GM12874 (cell line): Measurements from ENCODE around the gene ASTN1.

Source experiments
- TF ChIP-seq, protein P1 (sequence below): IDR thresholded peaks from 2 replicates; pipeline ENCODE4 v1.5.1; 2011; ENCODE audit warnings: low read depth, mild to moderate bottlenecking, control low read depth, low read length, moderate library complexity; ENCODE audit not compliant: insufficient read depth

Gene ASTN1

DNA sequence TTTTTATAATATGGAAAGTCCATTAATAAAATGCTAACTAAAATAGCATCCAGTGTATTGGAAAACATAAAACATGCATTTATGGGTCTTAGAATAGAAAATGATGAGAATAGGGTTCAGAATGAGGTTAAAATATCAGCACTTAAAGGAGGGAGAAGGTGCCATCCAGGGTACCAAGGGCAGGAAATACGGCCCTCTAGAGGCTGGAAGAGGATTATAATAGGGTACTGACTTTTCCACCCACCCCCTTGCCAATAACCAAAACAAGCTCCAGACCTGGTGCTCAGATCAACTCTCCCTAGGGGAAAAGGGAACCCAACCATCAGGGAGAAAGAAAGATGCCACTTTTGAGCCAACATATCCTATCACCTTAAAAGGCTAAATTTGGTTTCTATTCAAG lies 26.7 kb downstream of the ASTN1 start:
- TF ChIP-seq, protein P1, sequence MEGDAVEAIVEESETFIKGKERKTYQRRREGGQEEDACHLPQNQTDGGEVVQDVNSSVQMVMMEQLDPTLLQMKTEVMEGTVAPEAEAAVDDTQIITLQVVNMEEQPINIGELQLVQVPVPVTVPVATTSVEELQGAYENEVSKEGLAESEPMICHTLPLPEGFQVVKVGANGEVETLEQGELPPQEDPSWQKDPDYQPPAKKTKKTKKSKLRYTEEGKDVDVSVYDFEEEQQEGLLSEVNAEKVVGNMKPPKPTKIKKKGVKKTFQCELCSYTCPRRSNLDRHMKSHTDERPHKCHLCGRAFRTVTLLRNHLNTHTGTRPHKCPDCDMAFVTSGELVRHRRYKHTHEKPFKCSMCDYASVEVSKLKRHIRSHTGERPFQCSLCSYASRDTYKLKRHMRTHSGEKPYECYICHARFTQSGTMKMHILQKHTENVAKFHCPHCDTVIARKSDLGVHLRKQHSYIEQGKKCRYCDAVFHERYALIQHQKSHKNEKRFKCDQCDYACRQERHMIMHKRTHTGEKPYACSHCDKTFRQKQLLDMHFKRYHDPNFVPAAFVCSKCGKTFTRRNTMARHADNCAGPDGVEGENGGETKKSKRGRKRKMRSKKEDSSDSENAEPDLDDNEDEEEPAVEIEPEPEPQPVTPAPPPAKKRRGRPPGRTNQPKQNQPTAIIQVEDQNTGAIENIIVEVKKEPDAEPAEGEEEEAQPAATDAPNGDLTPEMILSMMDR, result no peak

DNA sequence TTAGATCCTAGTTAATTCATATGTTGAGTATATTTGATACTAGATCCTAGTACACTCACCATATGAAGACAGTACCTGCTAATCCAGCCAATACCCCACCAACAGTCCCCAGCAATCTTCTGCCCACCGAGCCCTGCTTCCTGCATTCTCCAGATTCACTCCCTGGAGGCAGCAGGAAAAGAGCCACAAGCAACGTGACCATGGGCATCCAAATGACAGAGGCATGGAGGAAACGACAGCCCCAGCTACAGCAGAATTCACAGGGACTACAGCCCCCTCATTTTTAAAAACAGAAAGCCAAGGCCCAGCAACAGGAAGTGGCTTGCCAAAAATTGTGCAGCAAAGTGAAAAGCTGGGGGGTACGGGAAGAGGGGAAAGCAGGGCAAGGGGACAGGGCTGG lies 29.3 kb downstream of the ASTN1 start:
- TF ChIP-seq, protein P1, result no peak

DNA sequence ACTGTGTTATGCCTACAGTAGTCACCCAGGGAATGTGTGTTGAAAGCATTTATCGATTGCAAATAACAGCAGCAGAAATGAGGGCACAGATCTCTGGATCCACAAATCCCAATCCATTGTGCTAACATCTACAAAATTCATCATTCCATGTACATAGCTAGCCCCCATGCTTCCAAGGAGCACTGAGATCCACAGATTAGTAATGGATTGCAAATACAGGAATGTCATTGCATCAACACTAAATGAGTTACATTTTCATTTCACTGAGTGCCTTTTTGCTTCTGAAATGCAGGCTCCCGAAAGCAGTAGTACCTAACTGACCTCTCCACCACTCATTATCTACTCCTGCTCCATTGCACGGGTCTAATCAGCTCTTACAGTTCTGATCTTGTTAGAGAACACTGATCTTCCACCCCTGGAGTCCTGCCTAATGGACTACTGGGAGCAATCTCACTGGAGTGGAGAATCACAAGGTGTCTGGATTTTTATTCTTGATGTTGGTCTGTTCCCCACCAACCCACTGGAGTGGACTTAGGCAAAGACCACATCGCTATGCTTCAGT lies 30.5 kb downstream of the ASTN1 start:
- TF ChIP-seq, protein P1, result no peak

DNA sequence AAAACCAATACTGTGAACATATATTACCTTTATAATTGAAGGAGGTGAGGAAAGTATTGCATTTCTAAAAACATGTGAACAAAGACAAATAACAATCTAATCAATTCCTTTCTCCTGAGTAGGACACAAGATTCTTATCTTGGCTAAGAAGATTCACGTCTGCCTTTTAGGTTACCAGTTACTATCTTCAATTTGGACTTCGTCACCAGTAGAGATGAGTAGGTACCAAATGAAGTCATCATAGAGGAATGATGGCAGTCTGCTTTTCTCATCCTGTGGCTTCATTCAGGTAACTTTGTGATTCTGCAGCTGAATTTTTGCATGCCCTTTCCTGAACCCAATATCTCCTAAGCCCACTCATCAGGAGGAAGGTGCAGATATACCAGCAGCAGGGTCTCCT lies 32.4 kb downstream of the ASTN1 start:
- TF ChIP-seq, protein P1, result no peak

DNA sequence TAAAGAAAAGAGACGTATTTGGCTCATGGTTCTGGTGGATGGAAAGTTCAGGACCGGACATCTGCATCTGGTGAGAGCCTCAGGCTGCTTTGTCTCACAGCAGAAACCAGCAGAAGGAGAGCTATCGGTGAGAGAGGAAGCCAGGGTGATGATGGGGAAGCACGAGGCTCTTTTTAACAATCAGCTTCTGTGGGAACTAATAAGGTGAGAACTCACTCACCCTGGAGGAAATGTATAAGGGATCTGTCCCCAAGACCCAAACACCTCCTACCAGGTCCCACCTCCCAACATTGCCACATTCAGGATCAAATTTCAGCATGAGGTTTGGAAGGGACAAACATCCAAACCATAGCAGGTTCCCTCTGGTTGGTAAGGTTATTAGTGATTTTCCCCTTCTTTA lies 32.8 kb downstream of the ASTN1 start:
- TF ChIP-seq, protein P1, result no peak

DNA sequence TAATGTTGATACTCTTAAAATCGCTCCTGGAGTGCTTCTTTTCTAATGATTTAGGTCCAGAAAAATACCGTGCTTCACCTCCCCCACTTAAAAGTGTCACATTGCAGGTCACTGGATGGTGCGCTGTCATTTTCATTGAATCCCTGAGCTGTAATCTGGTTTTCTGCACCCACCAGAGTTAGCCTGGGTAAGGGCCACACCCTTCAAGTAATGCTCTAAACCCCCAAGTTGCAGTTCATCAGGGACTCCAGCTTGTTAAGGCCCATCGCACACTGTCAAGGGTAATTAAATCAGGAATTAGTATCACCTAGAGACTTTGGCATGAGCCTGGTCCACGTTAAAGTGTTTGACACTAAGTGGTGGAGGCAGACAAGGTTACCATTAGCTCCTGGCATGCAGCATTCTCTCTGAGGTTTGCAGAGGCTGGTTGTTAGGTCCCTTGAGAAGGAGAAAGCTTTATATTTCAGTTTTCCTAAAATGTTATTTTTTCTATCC lies 34.0 kb downstream of the ASTN1 start:
- TF ChIP-seq, protein P1, result no peak

DNA sequence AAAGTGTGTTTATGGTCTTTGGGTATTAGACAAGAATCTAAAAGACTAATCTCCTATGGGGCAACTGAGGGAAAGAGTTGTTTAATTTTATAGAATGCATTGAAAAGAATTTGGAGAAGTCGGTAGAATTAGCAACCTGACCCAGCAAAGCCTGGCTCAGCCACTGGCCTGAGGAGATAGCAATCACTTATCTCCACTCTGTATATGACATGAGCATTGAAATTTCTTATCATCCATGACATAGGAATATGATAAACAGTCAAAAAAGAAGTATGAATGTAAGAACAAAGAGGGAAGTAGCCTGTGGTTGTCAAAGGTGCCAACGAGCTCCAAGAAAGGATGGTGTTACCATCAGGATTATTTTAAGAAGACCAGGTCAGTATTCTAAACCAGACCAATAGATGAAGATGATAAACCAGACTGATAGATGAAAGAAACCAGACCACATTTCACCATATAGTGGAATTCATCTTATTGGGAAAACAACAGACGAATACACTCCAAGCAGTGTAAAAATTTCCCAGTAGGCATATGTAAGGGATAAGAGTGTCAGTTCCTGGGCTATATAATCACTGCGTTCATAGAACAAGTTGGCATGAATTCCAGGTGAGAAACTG lies 35.7 kb downstream of the ASTN1 start:
- TF ChIP-seq, protein P1, result no peak

DNA sequence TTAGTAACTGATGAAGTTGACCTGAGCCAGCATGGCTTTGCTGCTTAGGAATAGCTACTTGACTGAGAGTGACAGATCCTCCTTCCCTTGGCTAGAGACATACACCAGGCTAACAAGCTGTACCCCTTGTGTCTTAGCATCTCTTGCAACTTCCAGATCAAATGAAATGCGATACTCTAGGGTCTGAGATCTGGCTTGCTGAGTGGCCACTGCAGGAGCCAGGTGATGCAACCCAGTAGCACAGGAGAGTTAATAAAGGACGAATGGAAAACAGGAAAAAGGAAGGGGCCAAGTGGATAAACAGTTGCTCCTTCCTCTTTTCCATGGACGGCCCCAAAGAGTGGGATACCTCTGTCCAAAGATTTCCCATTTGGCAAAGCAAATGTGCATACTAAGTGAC lies 38.2 kb downstream of the ASTN1 start:
- TF ChIP-seq, protein P1, result no peak
